HG03135 (cell line): Measurements from ENCODE around the gene GNG12.
"Not testable (repeated sequence)": the region's sequence is repeated elsewhere in the genome, so short reads cannot be mapped to it uniquely, and the experiment has no call there.

Experiments used
- ATAC-seq: cut with Tn5 transposase; IDR thresholded peaks from one replicate; pipeline ENCODE4 v1.9.1; 2021; ENCODE audit warnings: mild to moderate bottlenecking, moderate library complexity; ENCODE audit not compliant: unreplicated experiment

GNG12 gene

DNA sequence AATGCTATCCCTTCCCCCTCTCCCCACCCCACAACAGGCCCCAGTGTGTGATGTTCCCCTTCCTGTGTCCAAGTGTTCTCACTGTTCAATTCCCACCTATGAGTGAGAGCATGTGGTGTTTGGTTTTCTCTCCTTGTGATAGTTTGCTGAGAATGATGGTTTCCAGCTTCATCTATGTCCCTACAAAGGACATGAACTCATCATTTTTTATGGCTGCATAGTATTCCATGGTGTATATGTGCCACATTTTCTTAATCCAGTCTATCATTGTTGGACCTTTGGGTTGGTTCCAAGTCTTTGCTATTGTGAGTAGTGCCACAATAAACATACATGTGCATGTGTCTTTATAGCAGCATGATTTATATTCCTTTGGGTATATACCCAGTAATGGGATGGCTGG lies 168.0 kb downstream of the GNG12 start:
- ATAC-seq, result not testable (repeated sequence)

- ATAC-seq, result no peak
Observed at GRCh38 chr1:67664048-67664447, 169.2 kb downstream of the GNG12 start.

GRCh38 chr1:67662884-67663283 lies 170.4 kb downstream of the GNG12 start:
- no peak for ATAC-seq

DNA sequence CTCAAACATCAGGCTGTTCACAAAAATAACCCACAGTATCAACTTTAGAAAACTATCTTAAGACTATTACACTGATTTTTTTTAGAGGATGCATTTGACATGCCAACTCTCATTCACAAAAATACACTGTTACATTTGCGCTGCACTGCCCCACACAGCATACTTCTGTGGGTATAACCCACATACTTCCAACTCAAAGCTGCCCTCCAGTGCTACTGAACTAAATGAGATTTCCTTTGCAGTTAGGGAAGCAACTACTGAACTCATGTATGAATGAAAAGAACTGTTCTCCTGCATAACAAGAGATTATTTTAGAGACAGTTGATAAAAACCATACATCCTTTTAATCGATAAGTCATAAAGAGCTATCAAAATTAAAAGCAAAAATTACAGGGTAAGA lies 174.0 kb downstream of the GNG12 start:
- no peak for ATAC-seq

DNA sequence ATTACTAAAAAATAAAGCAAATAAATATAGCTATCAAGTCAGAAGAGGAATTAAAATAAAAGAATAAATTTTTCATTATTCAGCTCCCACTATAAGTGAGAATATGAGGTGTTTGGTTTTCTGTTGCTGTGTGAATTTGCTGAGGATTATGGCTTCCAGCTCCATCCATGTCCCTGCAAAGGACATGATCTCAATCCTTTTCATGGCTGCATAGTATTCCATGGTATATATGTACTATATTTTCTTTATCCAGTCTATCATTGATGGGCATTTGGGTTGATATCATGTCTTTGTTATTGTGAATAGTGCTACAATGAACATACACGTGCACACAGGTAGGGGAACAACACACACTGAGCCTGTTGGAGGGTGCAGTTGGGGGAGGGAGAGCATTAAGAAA lies 176.1 kb downstream of the GNG12 start:
- not testable (repeated sequence) for ATAC-seq

DNA sequence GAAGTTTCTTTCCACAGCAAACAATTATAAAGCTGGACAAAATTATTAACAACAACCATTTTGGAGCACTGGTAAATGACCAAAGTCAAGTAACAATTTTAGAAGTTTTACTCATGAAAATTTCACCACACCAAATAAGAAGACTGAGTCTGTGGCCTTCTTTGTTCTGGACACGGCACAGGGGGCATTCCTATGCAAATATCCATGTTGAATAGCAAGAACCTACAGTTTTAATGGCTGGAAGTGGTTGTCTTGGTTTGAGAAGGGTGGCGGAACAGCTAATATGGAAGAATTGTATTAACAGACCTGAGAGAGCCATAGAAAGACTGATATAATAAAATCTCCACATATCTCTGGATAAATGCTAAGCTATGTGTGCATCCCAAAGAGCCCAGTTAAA lies 177.7 kb downstream of the GNG12 start:
- no peak for ATAC-seq

- ATAC-seq, result no peak
Observed at GRCh38 chr1:67653304-67653703, 180.0 kb downstream of the GNG12 start.

GRCh38 chr1:67652800-67653199 lies 180.5 kb downstream of the GNG12 start:
- ATAC-seq, result no peak
